ENCODE data around the gene MAPK8IP1. TPM values are rescaled to one million over a fixed set of nuclear protein-coding genes. Genes with fewer than 3 reads are reported as not detected.

The MAPK8IP1 gene
- total RNA-seq, 1 experiment from 2014 or later: 8.2 TPM

DNA sequence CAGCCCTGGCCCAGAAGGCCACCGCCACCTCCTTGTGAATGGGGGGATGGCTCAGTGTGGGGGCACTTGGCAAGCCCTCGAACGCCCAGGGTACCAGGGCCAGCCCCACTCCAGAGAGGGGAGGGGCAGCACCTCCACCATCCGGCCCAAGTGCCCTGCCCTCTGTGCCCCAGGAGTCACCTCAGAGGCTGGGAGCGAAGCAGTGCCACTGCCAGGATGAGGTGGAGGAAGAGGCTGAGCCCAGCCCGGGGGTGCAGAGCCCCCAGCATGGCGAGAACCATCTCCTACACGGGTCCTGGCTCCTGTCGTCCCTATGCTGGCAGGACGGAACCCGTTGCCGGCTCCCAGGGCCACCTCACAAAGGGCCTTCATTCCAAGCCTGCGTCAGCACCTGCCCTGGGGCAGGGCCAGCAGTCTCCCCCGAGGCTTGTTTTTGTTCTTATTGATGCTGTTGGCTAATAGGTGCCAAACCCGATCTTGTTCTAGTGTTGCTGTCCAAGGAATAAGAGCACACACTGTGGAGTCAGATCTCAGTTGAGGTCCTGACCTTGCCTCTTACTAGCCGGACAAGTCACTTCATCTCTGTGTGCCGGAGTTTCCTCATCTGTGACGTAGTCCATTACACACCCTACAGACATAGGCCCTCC is 21.6 kb downstream of the MAPK8IP1 start, which contains the start of gene FREY1:
TSS of gene FREY1 (minus strand) at position 307 of the 647 bp plus-strand sequence. CDS start at position 281, 26 bp downstream.
- intact Hi-C loops (cut with micrococcal nuclease; ENCODE audit: unreplicated experiment): no loop called here
- Histone ChIP-seq H3K4me3 (ENCODE audit: low read depth, low read length) (no peak within 1 kb of the TSS), H3K36me3 (ENCODE audit: control insufficient read depth, insufficient read depth, low read length) (no peaks in the 10 kb centered on the region; the same call in none of the 2 replicates), H3K27me3 (replicated peaks; ENCODE audit: control insufficient read depth, insufficient read depth, low read length) (no peaks in the 10 kb centered on the region), H3K9me3 (no peaks in the 10 kb centered on the region), H3K4me1 (no peaks in the 10 kb centered on the region; the same call in 1 of the 2 replicates)
- no TSS peak for BruUV-seq (replicated peaks)
- H3K36me3 Mint-ChIP-seq (ENCODE audit: insufficient read depth, unreplicated experiment): peaks cover 45% of the 10 kb centered on the region
- H3K9me3 Mint-ChIP-seq (ENCODE audit: unreplicated experiment): no peaks in the 10 kb centered on the region
- peak within 1 kb of the TSS; percentile 11 for H3K27ac Mint-ChIP-seq (ENCODE audit: unreplicated experiment)
- H3K27me3 Mint-ChIP-seq (ENCODE audit: insufficient read depth, unreplicated experiment): no peaks in the 10 kb centered on the region
- ChIA-PET POLR2A (no interaction called here), CTCF (no interaction called here)
- no peak within 1 kb of the TSS for H3K4me3 Mint-ChIP-seq (ENCODE audit: unreplicated experiment)
- DNase-seq: no peak
- H3K4me1 Mint-ChIP-seq (ENCODE audit: low read depth, unreplicated experiment): no peaks in the 10 kb centered on the region
- TF ChIP-seq CTCF (IDR thresholded peaks at IDR 0.05; ENCODE audit: insufficient read depth in 1 of 2, low read depth in 1 of 2, low read length in 1 of 2, severe bottlenecking in 1 of 2, unreplicated experiment in 1 of 2): no peak

DNA sequence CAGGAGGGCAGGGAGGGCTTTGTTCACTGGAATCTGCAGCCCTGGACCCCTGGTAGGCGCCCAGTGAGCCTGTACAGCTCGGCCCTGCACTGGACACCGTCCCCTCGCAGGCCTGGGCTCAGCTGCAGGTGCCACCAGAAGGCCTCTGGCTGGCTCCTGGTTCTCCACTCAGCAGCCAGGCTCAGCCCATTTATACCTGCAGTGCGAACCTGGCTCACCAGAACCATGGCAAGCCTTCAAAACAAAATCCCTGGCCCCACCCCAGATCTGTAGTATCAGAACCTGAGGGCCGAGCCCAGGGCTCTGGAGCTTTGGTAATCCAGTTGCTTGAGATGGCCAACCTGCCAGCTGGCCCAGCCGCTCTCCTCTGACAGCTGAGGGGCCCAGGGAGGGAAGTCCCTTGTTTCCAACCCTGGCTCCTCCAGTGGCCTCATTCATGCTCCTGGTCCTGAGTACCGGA is 22.5 kb downstream of the MAPK8IP1 start:
- H3K36me3 Mint-ChIP-seq (ENCODE audit: insufficient read depth, unreplicated experiment): peaks cover 42% of the 10 kb centered on the region
- no peaks in the 10 kb centered on the region for H3K9me3 ChIP-seq
- intact Hi-C loops (cut with micrococcal nuclease; ENCODE audit: unreplicated experiment): no loop called here
- CTCF ChIA-PET: no interaction called here
- H3K9me3 Mint-ChIP-seq (ENCODE audit: unreplicated experiment): no peaks in the 10 kb centered on the region
- no peak overlapping the region for H3K4me3 Mint-ChIP-seq (ENCODE audit: unreplicated experiment)
- H3K4me1 Mint-ChIP-seq (ENCODE audit: low read depth, unreplicated experiment): no peaks in the 10 kb centered on the region
- no peaks in the 10 kb centered on the region; the same call in none of the 2 replicates for H3K36me3 ChIP-seq (ENCODE audit: control insufficient read depth, insufficient read depth, low read length)
- no peak for TF ChIP-seq CTCF (IDR thresholded peaks at IDR 0.05; ENCODE audit: insufficient read depth in 1 of 2, low read depth in 1 of 2, low read length in 1 of 2, severe bottlenecking in 1 of 2, unreplicated experiment in 1 of 2)
- H3K27ac Mint-ChIP-seq (ENCODE audit: unreplicated experiment): no peak overlapping the region
- H3K4me3 ChIP-seq (ENCODE audit: low read depth, low read length): no peak overlapping the region
- DNase-seq: no peak
- no peaks in the 10 kb centered on the region for H3K27me3 ChIP-seq (replicated peaks; ENCODE audit: control insufficient read depth, insufficient read depth, low read length)
- no peaks in the 10 kb centered on the region for H3K27me3 Mint-ChIP-seq (ENCODE audit: insufficient read depth, unreplicated experiment)
- no peaks in the 10 kb centered on the region; the same call in 1 of the 2 replicates for H3K4me1 ChIP-seq
- no TSS peak for BruUV-seq (replicated peaks)
- POLR2A ChIA-PET: no interaction called here

- H3K27me3 Mint-ChIP-seq (ENCODE audit: insufficient read depth, unreplicated experiment): no peaks in the 10 kb centered on the region
- H3K4me3 ChIP-seq (ENCODE audit: low read depth, low read length): no peak overlapping the region
- intact Hi-C loops (cut with micrococcal nuclease; ENCODE audit: unreplicated experiment): no loop called here
- H3K4me3 Mint-ChIP-seq (ENCODE audit: unreplicated experiment): no peak overlapping the region
- DNase-seq: no peak
- ChIA-PET POLR2A (interaction anchor here (1.2 kb wide), 1 partner anchor 12 kb away, joined by 3 read pairs; no protein-coding TSS in a partner anchor), CTCF (interaction anchor here (0.9 kb wide), 1 partner anchor 97 kb away, joined by 3 read pairs; no protein-coding TSS in a partner anchor)
- peaks cover 3% of the 10 kb centered on the region for H3K36me3 ChIP-seq (ENCODE audit: control insufficient read depth, insufficient read depth, low read length)
- no peaks in the 10 kb centered on the region; the same call in 1 of the 2 replicates for H3K4me1 ChIP-seq
- no peaks in the 10 kb centered on the region for H3K9me3 Mint-ChIP-seq (ENCODE audit: unreplicated experiment)
- no peak overlapping the region for H3K27ac Mint-ChIP-seq (ENCODE audit: unreplicated experiment)
- H3K9me3 ChIP-seq: no peaks in the 10 kb centered on the region
- BruUV-seq (replicated peaks): no TSS peak
- TF ChIP-seq CTCF (IDR thresholded peaks at IDR 0.05; ENCODE audit: insufficient read depth in 1 of 2, low read depth in 1 of 2, low read length in 1 of 2, severe bottlenecking in 1 of 2, unreplicated experiment in 1 of 2): no peak
- no peaks in the 10 kb centered on the region for H3K4me1 Mint-ChIP-seq (ENCODE audit: low read depth, unreplicated experiment)
- peaks cover 34% of the 10 kb centered on the region for H3K36me3 Mint-ChIP-seq (ENCODE audit: insufficient read depth, unreplicated experiment)
- no peaks in the 10 kb centered on the region for H3K27me3 ChIP-seq (replicated peaks; ENCODE audit: control insufficient read depth, insufficient read depth, low read length)
Observed at GRCh38 chr11:45909594-45910475, 24.4 kb downstream of the MAPK8IP1 start.
